H1 (cell line): ENCODE data around the gene TPO. TPM values are rescaled to one million over a fixed set of nuclear protein-coding genes. Genes with fewer than 3 reads are reported as not detected.

ENCODE experiments used
- CTCF ChIA-PET: fragments of 300-600 bp; sonication (Branson Sonifier 250); formaldehyde crosslinking; loops from one replicate; lab custom pipeline; 2021; ENCODE audit not compliant: partially characterized antibody; lab: Charles Lee
- POLR2A ChIA-PET: fragments of 300-600 bp; sonication (Branson Sonifier 250); formaldehyde crosslinking; loops from one replicate; lab custom pipeline; 2021; ENCODE audit warnings: inconsistent platforms; ENCODE audit not compliant: partially characterized antibody; lab: Charles Lee
- DNase-seq, 2 experiments: peaks; one replicate each; pipeline versions ENCODE4 v3.0.0 to v3.0.0-alpha.2; 2010 to 2022; ENCODE audit warnings: low spot score in 2 of 2, low read depth in 1 of 2, mixed read lengths in 1 of 2
- FAIRE-seq: peaks from 2 replicates; lab custom pipeline; 2011; peaks lifted over from hg19 to GRCh38; lab: Jason Lieb, UNC
- H2AFZ ChIP-seq: 2 replicates; pipeline ENCODE4 v1.8.1; 2012; ENCODE audit warnings: low read length, inconsistent platforms
- H2AK5ac ChIP-seq: 2 replicates; pipeline ENCODE4 v1.6.1; 2013; ENCODE audit warnings: low read depth, low read length
- H2BK120ac ChIP-seq: replicated peaks from 2 replicates; pipeline ENCODE3; 2013; ENCODE audit warnings: low read depth, low read length, inconsistent platforms
- H2BK12ac ChIP-seq: 2 replicates; pipeline ENCODE4 v1.6.1; 2013; ENCODE audit warnings: low read depth, low read length
- H2BK15ac ChIP-seq: 2 replicates; pipeline ENCODE4 v1.6.1; 2013; ENCODE audit warnings: low read length
- H2BK20ac ChIP-seq: 2 replicates; pipeline ENCODE4 v1.6.1; 2013; ENCODE audit warnings: low read length
- H2BK5ac ChIP-seq: 2 replicates; pipeline ENCODE4 v1.6.1; 2013; ENCODE audit warnings: low read depth, low read length
- H3K14ac ChIP-seq: 2 replicates; pipeline ENCODE4 v1.6.1; 2013; ENCODE audit warnings: inconsistent platforms; ENCODE audit not compliant: insufficient read length
- H3K18ac ChIP-seq: 2 replicates; pipeline ENCODE4 v1.6.1; 2013; ENCODE audit warnings: low read length; ENCODE audit errors: extremely low read depth
- H3K23ac ChIP-seq: 2 replicates; pipeline ENCODE4 v1.6.1; 2013; ENCODE audit warnings: inconsistent platforms; ENCODE audit not compliant: insufficient read length
- H3K23me2 ChIP-seq: 2 replicates; pipeline ENCODE4 v1.6.1; 2013; ENCODE audit warnings: low read depth, low read length
- H3K27ac ChIP-seq: 2 replicates; pipeline ENCODE4 v1.6.1; 2011; ENCODE audit warnings: low read depth, low read length, inconsistent platforms
- H3K27me3 ChIP-seq, 4 experiments: replicated peaks in 1 of 4; 1 replicate in 1 of 4; 2 replicates in 3 of 4; pipeline versions ENCODE4 v1.6.1 to v1.8.1; 2011 to 2013; ENCODE audit warnings: low read length in 3 of 4, mild to moderate bottlenecking in 3 of 4, inconsistent platforms in 2 of 4, mixed read lengths in 2 of 4, moderate library complexity in 1 of 4; ENCODE audit not compliant: control insufficient read depth in 3 of 4, insufficient read depth in 3 of 4; ENCODE audit errors: extremely low read depth in 1 of 4
- H3K36me3 ChIP-seq, 4 experiments: 2 replicates each; pipeline versions ENCODE4 v1.6.1 to v1.8.1; 2011 to 2013; ENCODE audit warnings: mild to moderate bottlenecking in 4 of 4, low read length in 3 of 4, moderate library complexity in 2 of 4, control low read depth in 1 of 4, inconsistent platforms in 1 of 4; ENCODE audit not compliant: insufficient read depth in 4 of 4, control insufficient read depth in 2 of 4
- H3K4ac ChIP-seq: replicated peaks from 2 replicates; pipeline ENCODE3; 2013; ENCODE audit warnings: low read length, low read depth, mixed read lengths, inconsistent platforms; ENCODE audit not compliant: insufficient read length
- H3K4me1 ChIP-seq, 4 experiments: replicated peaks in 1 of 4; 1 replicate in 1 of 4; 2 replicates in 3 of 4; pipeline versions ENCODE4 v1.6.1 to v1.8.1; 2011 to 2013; ENCODE audit warnings: low read length in 3 of 4, inconsistent platforms in 2 of 4, mixed read lengths in 1 of 4; ENCODE audit not compliant: insufficient read depth in 4 of 4, control insufficient read depth in 3 of 4
- H3K4me2 ChIP-seq, 2 experiments: 2 replicates each; pipeline versions ENCODE4 v1.6.1 to v1.8.1; 2011 to 2013; ENCODE audit warnings: low read depth in 2 of 2, low read length in 2 of 2, control low read depth in 1 of 2, inconsistent platforms in 1 of 2, mild to moderate bottlenecking in 1 of 2; ENCODE audit not compliant: insufficient read depth in 1 of 2
- H3K4me3 ChIP-seq, 4 experiments: fragments of 200-600, 300-600 bp in 1 of 4; sonication (generic), shearing (Covaris generic), sonication (Bioruptor Twin) in 1 of 4; 2 replicates each; pipeline versions ENCODE4 v1.5.1 to v1.8.1; 2011 to 2016; ENCODE audit warnings: low read length in 4 of 4, low read depth in 3 of 4, control low read depth in 2 of 4, inconsistent platforms in 2 of 4, mild to moderate bottlenecking in 2 of 4, mixed read lengths in 1 of 4, moderate library complexity in 1 of 4; ENCODE audit not compliant: insufficient read depth in 2 of 4; ENCODE audit errors: extremely low read depth in 1 of 4
- H3K56ac ChIP-seq: replicated peaks from 2 replicates; pipeline ENCODE3; 2013; ENCODE audit warnings: low read depth, mild to moderate bottlenecking, mixed read lengths, low read length, inconsistent platforms; ENCODE audit not compliant: insufficient read length
- H3K79me1 ChIP-seq: 2 replicates; pipeline ENCODE4 v1.6.1; 2013; ENCODE audit warnings: low read depth, low read length, control low read depth
- H3K79me2 ChIP-seq, 2 experiments: 2 replicates each; pipeline versions ENCODE4 v1.6.1 to v1.8.1; 2012 to 2013; ENCODE audit warnings: low read length in 2 of 2, mild to moderate bottlenecking in 2 of 2, inconsistent platforms in 1 of 2; ENCODE audit not compliant: insufficient read depth in 2 of 2, control insufficient read depth in 1 of 2
- H3K9ac ChIP-seq, 4 experiments: replicated peaks in 1 of 4; 1 replicate in 1 of 4; 2 replicates in 3 of 4; pipeline versions ENCODE4 v1.6.1 to v1.8.1; 2011 to 2013; ENCODE audit warnings: low read depth in 3 of 4, low read length in 3 of 4, control low read depth in 2 of 4, mild to moderate bottlenecking in 2 of 4, moderate library complexity in 2 of 4, inconsistent platforms in 1 of 4; ENCODE audit errors: extremely low read depth in 1 of 4
- H3K9me3 ChIP-seq, 2 experiments: 2 replicates each; pipeline versions ENCODE4 v1.6.1 to v1.8.1; 2012 to 2013; ENCODE audit warnings: mild to moderate bottlenecking in 2 of 2, moderate library complexity in 2 of 2, control low read depth in 1 of 2, inconsistent platforms in 1 of 2, low read depth in 1 of 2, low read length in 1 of 2, mixed read lengths in 1 of 2; ENCODE audit not compliant: insufficient read depth in 2 of 2
- H4K20me1 ChIP-seq, 2 experiments: replicated peaks in 1 of 2; 2 replicates each; pipeline versions ENCODE3 to v1.8.1; 2011 to 2013; ENCODE audit warnings: inconsistent platforms in 2 of 2, low read length in 2 of 2, mild to moderate bottlenecking in 1 of 2; ENCODE audit not compliant: insufficient read depth in 2 of 2, control insufficient read depth in 1 of 2
- H4K5ac ChIP-seq: 2 replicates; pipeline ENCODE4 v1.6.1; 2013; ENCODE audit warnings: low read length, low read depth, mixed read lengths, inconsistent platforms; ENCODE audit not compliant: insufficient read length
- H4K8ac ChIP-seq: 2 replicates; pipeline ENCODE4 v1.8.0; 2013; ENCODE audit warnings: mild to moderate bottlenecking, moderate library complexity, low read length, inconsistent platforms; ENCODE audit not compliant: insufficient read depth; ENCODE audit errors: extremely low read depth
- H4K91ac ChIP-seq: replicated peaks from 2 replicates; pipeline ENCODE3; 2013; ENCODE audit warnings: low read length, mixed read lengths, inconsistent platforms; ENCODE audit not compliant: insufficient read length
- ATF3 ChIP-seq: IDR thresholded peaks from 2 replicates; pipeline ENCODE4 v1.6.1; 2011; ENCODE audit warnings: low read depth, mild to moderate bottlenecking, low read length; ENCODE audit not compliant: insufficient read depth
- EZH2 ChIP-seq: fragments of 200-600 bp; sonication (generic); IDR thresholded peaks from 2 replicates; pipeline ENCODE4 v1.7.1; 2012; ENCODE audit warnings: low read depth, mild to moderate bottlenecking, moderate library complexity, low read length, inconsistent platforms; ENCODE audit not compliant: severe bottlenecking
- PHF8 ChIP-seq: fragments of 200-600 bp; sonication (generic); conservative IDR thresholded peaks from 2 replicates; pipeline ENCODE4 v1.7.1; 2012; ENCODE audit warnings: low read depth, mild to moderate bottlenecking, inconsistent platforms, low read length, moderate library complexity
- RBBP5 ChIP-seq: IDR thresholded peaks from 2 replicates; pipeline ENCODE4 v1.7.1; 2012; ENCODE audit warnings: low read depth, mild to moderate bottlenecking, inconsistent platforms, low read length, moderate library complexity, borderline replicate concordance
- SIX5 ChIP-seq: IDR thresholded peaks from 2 replicates; pipeline ENCODE4 v1.6.1; 2011; ENCODE audit warnings: mild to moderate bottlenecking, low read depth, low read length
- SRF ChIP-seq: IDR thresholded peaks from 2 replicates; pipeline ENCODE4 v1.6.1; 2011; ENCODE audit warnings: mild to moderate bottlenecking, low read depth, low read length, moderate library complexity
- WGBS, 2 experiments: shearing (Covaris generic) in 1 of 2; methylation state at CpG; one replicate each; pipeline versions ENCODE4 v1.1.6 to v1.1.7; 2013 to 2015; ENCODE audit warnings: low lambda C conversion rate in 2 of 2, mixed read lengths in 2 of 2, inconsistent platforms in 1 of 2, low coverage in 1 of 2, missing lambda C conversion rate in 1 of 2; ENCODE audit not compliant: insufficient replicate concordance in 2 of 2, insufficient coverage in 1 of 2, insufficient read length in 1 of 2; ENCODE audit errors: extremely low coverage in 1 of 2, missing lambda C conversion rate in 1 of 2; 5-methylcytosine and 5-hydroxymethylcytosine counted together
- polyA plus RNA-seq, 7 experiments: library from polyadenylated mRNA; depleted of rRNA in 3 of 7; stranded (reverse) in 5 of 7; unstranded in 2 of 7; fragments of >200 nt in 5 of 7; fragments of 200-250 nt in 2 of 7; gene quantifications; 1 replicate in 5 of 7; 2 replicates in 1 of 7; 4 replicates in 1 of 7; pipeline versions ENCODE4 v1.2.1 to v1.2.3, GENCODE V29; 2011 to 2013; ENCODE audit warnings: missing spikeins in 2 of 7, mixed read lengths in 2 of 7
- total RNA-seq: library from RNA; stranded (reverse); fragmentation: NEBNext Ultra II Directional; extraction: Animal tissue kit (Norgen Biotek cat#: 25700); gene quantifications from 2 replicates; pipeline ENCODE4 v1.2.1, GENCODE V29; 2021

Gene TPO
- total and polyA plus RNA-seq, 2 of the 8 experiments (the other 6 are each of a cell fraction or from before 2014, with no cell fraction given) = not detected

GRCh38 chr2:1483551-1483950 is 70.3 kb downstream of the TPO start:
- no peak for DNase-seq
- no peaks in the 10 kb centered on the region for H3K4me1 ChIP-seq
- WGBS, 2 experiments = 88% methylated on average over 9 of the region's 9 CpGs; no CpG with 5 or more reads in 1 of the 2 experiments
- no peak overlapping the region for H3K4me2 ChIP-seq
- H4K8ac ChIP-seq = no peak overlapping the region; the same call in 1 of the 2 replicates
- H3K56ac ChIP-seq = no peak overlapping the region
- H4K5ac ChIP-seq = no peak overlapping the region
- H3K27ac ChIP-seq = no peak overlapping the region
- no peak overlapping the region for H3K14ac ChIP-seq
- H3K36me3 ChIP-seq = no peaks in the 10 kb centered on the region
- H3K79me1 ChIP-seq = no peaks in the 10 kb centered on the region
- no peak overlapping the region for H2BK120ac ChIP-seq
- H2BK15ac ChIP-seq = no peak overlapping the region
- no peaks in the 10 kb centered on the region for H3K9me3 ChIP-seq
- peaks cover 0 to 2% of the 10 kb centered on the region in 2 experiments for H4K20me1 ChIP-seq
- H3K18ac ChIP-seq = no peak overlapping the region
- H2BK20ac ChIP-seq = no peak overlapping the region
- H3K9ac ChIP-seq = no peak overlapping the region
- no peaks in the 10 kb centered on the region for H3K79me2 ChIP-seq
- CTCF ChIA-PET = interaction anchor here (1.2 kb wide), 1 partner anchor 9 kb away, joined by 4 read pairs; no protein-coding TSS in a partner anchor
- no peak overlapping the region for H3K4ac ChIP-seq
- no peak for TF ChIP-seq EZH2
- no peak for TF ChIP-seq SIX5
- no peak for TF ChIP-seq ATF3
- TF ChIP-seq RBBP5 = no peak
- TF ChIP-seq SRF = no peak
- no peak for TF ChIP-seq PHF8
- TF ChIP-seq, all 59 proteins: peak for 0
- POLR2A ChIA-PET = no interaction called here
- Histone ChIP-seq H2BK12ac (no peak overlapping the region), H2AK5ac (no peak overlapping the region), H3K4me3 (no peak overlapping the region), H2AFZ (no peak overlapping the region), H3K23me2 (no peaks in the 10 kb centered on the region; the same call in 1 of the 2 replicates), H3K27me3 (no peaks in the 10 kb centered on the region; a peak in 1 of 7 replicates), H4K91ac (no peak overlapping the region), H2BK5ac (no peak overlapping the region), H3K23ac (no peak overlapping the region)
- FAIRE-seq = no peak
